ENCODE data around the gene LPAR5. TPM values are rescaled to one million over a fixed set of nuclear protein-coding genes. Genes with fewer than 3 reads are reported as not detected.
A peak's percentile ranks its signal among the peaks of the same experiment; 100 is the strongest.

LPAR5 gene
- polyA plus RNA-seq, 1 experiment, result 0.05 TPM

- DNase-seq (ENCODE audit: low read depth), result peak; percentile 54
- Histone ChIP-seq H3K27me3 (ENCODE audit: control insufficient read depth, insufficient read depth, low read length) (no peaks in the 10 kb centered on the region), H3K36me3 (ENCODE audit: control insufficient read depth, insufficient read depth, low read length) (no peaks in the 10 kb centered on the region), H3K4me3 (ENCODE audit: low read depth, low read length) (no peak overlapping the region)
- peak; percentile 8; the same call in 1 of the 2 replicates for TF ChIP-seq CTCF (IDR thresholded peaks at IDR 0.05; ENCODE audit: insufficient read depth, low read depth, low read length)
- POLR2A ChIA-PET, result interaction anchor here (0.5 to 1.0 kb wide), 7 partner anchors 11 to 153 kb away, joined by 3 to 13 read pairs (median 3); partner anchors contain the start of genes GAPDH and PTMS
- CTCF ChIA-PET, result interaction anchor here (0.6 to 2.7 kb wide), 11 partner anchors 9 to 480 kb away, joined by 3 to 10 read pairs (median 4); partner anchors contain the start of gene MLF2
Observed at GRCh38 chr12:6613015-6613775, 22.6 kb downstream of the LPAR5 start.

- H3K36me3 ChIP-seq (ENCODE audit: control insufficient read depth, insufficient read depth, low read length), result no peaks in the 10 kb centered on the region
- H3K27me3 ChIP-seq (ENCODE audit: control insufficient read depth, insufficient read depth, low read length), result no peaks in the 10 kb centered on the region
- CTCF ChIA-PET, result interaction anchor here (0.6 to 2.7 kb wide), 9 partner anchors 8 to 481 kb away, joined by 3 to 10 read pairs (median 4); partner anchors contain the start of gene MLF2
- POLR2A ChIA-PET, result interaction anchor here (0.5 to 0.8 kb wide), 3 partner anchors 53 to 140 kb away, joined by 3 read pairs; no protein-coding TSS in a partner anchor
- DNase-seq (ENCODE audit: low read depth), result no peak
- TF ChIP-seq CTCF (IDR thresholded peaks at IDR 0.05; ENCODE audit: insufficient read depth, low read depth, low read length), result no peak
- no peak overlapping the region for H3K4me3 ChIP-seq (ENCODE audit: low read depth, low read length)
Observed at GRCh38 chr12:6612652-6613014, 23.1 kb downstream of the LPAR5 start.

GRCh38 chr12:6612247-6612646 is 23.5 kb downstream of the LPAR5 start:
- H3K27me3 ChIP-seq (ENCODE audit: control insufficient read depth, insufficient read depth, low read length), result no peaks in the 10 kb centered on the region
- CTCF ChIA-PET, result interaction anchor here (0.8 to 2.3 kb wide), 5 partner anchors 8 to 86 kb away, joined by 3 to 8 read pairs (median 4); no protein-coding TSS in a partner anchor
- H3K36me3 ChIP-seq (ENCODE audit: control insufficient read depth, insufficient read depth, low read length), result no peaks in the 10 kb centered on the region
- POLR2A ChIA-PET, result interaction anchor here (0.8 kb wide), 1 partner anchor 140 kb away, joined by 3 read pairs; no protein-coding TSS in a partner anchor
- TF ChIP-seq CTCF (IDR thresholded peaks at IDR 0.05; ENCODE audit: insufficient read depth, low read depth, low read length), result no peak
- DNase-seq (ENCODE audit: low read depth), result no peak
- H3K4me3 ChIP-seq (ENCODE audit: low read depth, low read length), result no peak overlapping the region

- Histone ChIP-seq H3K4me3 (ENCODE audit: low read depth, low read length) (no peak overlapping the region), H3K27me3 (ENCODE audit: control insufficient read depth, insufficient read depth, low read length) (no peaks in the 10 kb centered on the region), H3K36me3 (ENCODE audit: control insufficient read depth, insufficient read depth, low read length) (peaks cover 7% of the 10 kb centered on the region)
- POLR2A ChIA-PET, result no interaction called here
- DNase-seq (ENCODE audit: low read depth), result no peak
- CTCF ChIA-PET, result interaction anchor here (1.0 kb wide), 1 partner anchor 80 kb away, joined by 3 read pairs; the partner anchor contains the start of gene ZNF384
- TF ChIP-seq CTCF (IDR thresholded peaks at IDR 0.05; ENCODE audit: insufficient read depth, low read depth, low read length), result no peak
Observed at GRCh38 chr12:6608592-6609281, 27.0 kb downstream of the LPAR5 start.

All from BJ (cell line).